IMR-90 (cell line): ENCODE results near the gene FBXW7. TPM values are rescaled to one million over a fixed set of nuclear protein-coding genes. Genes with fewer than 3 reads are reported as not detected.

Experiments
- ATAC-seq: fragments of 200-7000 bp; cut with Tn5 transposase; 2 replicates; pipeline ENCODE4 v1.9.1; 2020; ENCODE audit warnings: low read depth, mild to moderate bottlenecking, moderate library complexity
- BruUV-seq: library from RNA; stranded (reverse); fragments of 400-500 nt; replicated peaks from 2 replicates; lab custom pipeline; 2021; lab: Mats Ljungman, UMichigan
- CTCF ChIA-PET: fragments of 300-600 bp; formaldehyde crosslinking; extraction: SDS; loops from one replicate; lab custom pipeline; 2021; ENCODE audit warnings: antibody characterized with exemption; lab: Yijun Ruan, JAX
- POLR2A ChIA-PET: fragments of 300-600 bp; sonication (Branson Sonifier 250); formaldehyde crosslinking; loops from one replicate; lab custom pipeline; 2022; ENCODE audit warnings: antibody characterized with exemption; ENCODE audit not compliant: unreplicated experiment; lab: Charles Lee
- DNase-seq: peaks from one replicate; pipeline ENCODE4 v3.0.0; 2013
- H2AFZ ChIP-seq: replicated peaks from 2 replicates; pipeline ENCODE3; 2013; ENCODE audit warnings: low read length, mild to moderate bottlenecking; ENCODE audit not compliant: poor library complexity
- H2AK5ac ChIP-seq: 2 replicates; pipeline ENCODE4 v1.6.1; 2013; ENCODE audit warnings: low read depth, low read length, inconsistent platforms
- H2AK9ac ChIP-seq: replicated peaks from 2 replicates; pipeline ENCODE3; 2013; ENCODE audit warnings: mild to moderate bottlenecking, low read depth, low read length, moderate library complexity; ENCODE audit not compliant: poor library complexity
- H2BK120ac ChIP-seq: 2 replicates; pipeline ENCODE4 v1.6.1; 2013; ENCODE audit warnings: low read depth, low read length, inconsistent platforms
- H2BK15ac ChIP-seq: 3 replicates; pipeline ENCODE4 v1.6.1; 2013; ENCODE audit warnings: low read depth, low read length, inconsistent platforms
- H2BK20ac ChIP-seq: 2 replicates; pipeline ENCODE4 v1.6.1; 2013; ENCODE audit warnings: low read depth, mild to moderate bottlenecking, inconsistent platforms, low read length, moderate library complexity
- H2BK5ac ChIP-seq: 2 replicates; pipeline ENCODE4 v1.6.1; 2013; ENCODE audit warnings: mild to moderate bottlenecking, low read depth, low read length, inconsistent platforms; ENCODE audit not compliant: poor library complexity, severe bottlenecking
- H3K14ac ChIP-seq: replicated peaks from 2 replicates; pipeline ENCODE4 v1.6.1; 2013; ENCODE audit warnings: low read depth, low read length, inconsistent platforms
- H3K18ac ChIP-seq: 2 replicates; pipeline ENCODE4 v1.6.1; 2013; ENCODE audit warnings: low read depth, low read length, control low read depth
- H3K23ac ChIP-seq: 2 replicates; pipeline ENCODE4 v1.6.1; 2013; ENCODE audit warnings: low read depth, low read length, inconsistent platforms
- H3K27ac ChIP-seq: 2 replicates; pipeline ENCODE4 v1.5.1; 2013; ENCODE audit warnings: mild to moderate bottlenecking, control low read depth, low read length; ENCODE audit not compliant: insufficient read depth
- H3K27me3 ChIP-seq: 2 replicates; pipeline ENCODE4 v1.6.1; 2013; ENCODE audit warnings: low read length; ENCODE audit not compliant: control insufficient read depth, insufficient read depth
- H3K36me3 ChIP-seq: 2 replicates; pipeline ENCODE4 v1.6.1; 2013; ENCODE audit warnings: low read length, mixed read lengths; ENCODE audit not compliant: control insufficient read depth, insufficient read depth
- H3K4ac ChIP-seq: 2 replicates; pipeline ENCODE4 v1.6.1; 2013; ENCODE audit warnings: low read depth, low read length, inconsistent platforms
- H3K4me1 ChIP-seq: 2 replicates; pipeline ENCODE4 v1.6.1; 2013; ENCODE audit warnings: low read length, mixed read lengths; ENCODE audit not compliant: control insufficient read depth, insufficient read depth
- H3K4me2 ChIP-seq: 2 replicates; pipeline ENCODE4 v1.6.1; 2013; ENCODE audit warnings: low read depth, mild to moderate bottlenecking, control low read depth, low read length, moderate library complexity
- H3K4me3 ChIP-seq: 2 replicates; pipeline ENCODE4 v1.5.1; 2013; ENCODE audit warnings: low read depth, mild to moderate bottlenecking, control low read depth, low read length, moderate library complexity; ENCODE audit not compliant: insufficient read depth
- H3K56ac ChIP-seq: 2 replicates; pipeline ENCODE4 v1.6.1; 2013; ENCODE audit warnings: low read length, inconsistent platforms; ENCODE audit not compliant: insufficient read depth; ENCODE audit errors: extremely low read depth
- H3K79me1 ChIP-seq, 2 experiments: 2 replicates each; pipeline ENCODE4 v1.6.1; 2013; ENCODE audit warnings: low read length in 2 of 2, inconsistent platforms in 1 of 2, low read depth in 1 of 2
- H3K9ac ChIP-seq: 2 replicates; pipeline ENCODE4 v1.6.1; 2013; ENCODE audit warnings: low read depth, low read length, control low read depth
- H3K9me1 ChIP-seq: 2 replicates; pipeline ENCODE4 v1.6.1; 2013; ENCODE audit warnings: low read length, inconsistent platforms; ENCODE audit not compliant: insufficient read depth
- H3K9me3 ChIP-seq: 2 replicates; pipeline ENCODE4 v1.6.1; 2013; ENCODE audit warnings: low read length; ENCODE audit not compliant: control insufficient read depth, insufficient read depth
- H4K20me1 ChIP-seq: 2 replicates; pipeline ENCODE4 v1.6.1; 2013; ENCODE audit warnings: low read length, inconsistent platforms; ENCODE audit not compliant: insufficient read depth
- H4K5ac ChIP-seq: 2 replicates; pipeline ENCODE4 v1.6.1; 2013; ENCODE audit warnings: mild to moderate bottlenecking, low read depth, low read length, control low read depth
- H4K8ac ChIP-seq, 2 experiments: 2 replicates each; pipeline ENCODE4 v1.6.1; 2013; ENCODE audit warnings: low read depth in 2 of 2, low read length in 2 of 2, control low read depth in 1 of 2, inconsistent platforms in 1 of 2
- H4K91ac ChIP-seq: 2 replicates; pipeline ENCODE4 v1.6.1; 2013; ENCODE audit warnings: low read depth, low read length, inconsistent platforms; ENCODE audit not compliant: insufficient read depth
- BHLHE40 ChIP-seq: fragments of 150-350 bp; IDR thresholded peaks from 2 replicates; pipeline ENCODE4 v1.6.1; 2016; ENCODE audit warnings: mild to moderate bottlenecking, low read depth, low read length
- CEBPB ChIP-seq: IDR thresholded peaks from 2 replicates; pipeline ENCODE4 v1.6.1; 2012; ENCODE audit warnings: low read depth, low read length, improper control_type of control experiment
- CHD1 ChIP-seq: IDR thresholded peaks from 2 replicates; pipeline ENCODE4 v1.6.1; 2012; ENCODE audit warnings: low read depth, low read length, improper control_type of control experiment
- FOS ChIP-seq: fragments of 150-350 bp; IDR thresholded peaks from 2 replicates; pipeline ENCODE4 v1.6.1; 2016; ENCODE audit warnings: low read depth, low read length
- MAFK ChIP-seq: IDR thresholded peaks from 2 replicates; pipeline ENCODE4 v1.6.1; 2012; ENCODE audit warnings: low read depth, low read length, improper control_type of control experiment
- MAZ ChIP-seq: IDR thresholded peaks from 2 replicates; pipeline ENCODE4 v1.6.1; 2012; ENCODE audit warnings: low read depth, mild to moderate bottlenecking, low read length, improper control_type of control experiment, moderate library complexity, borderline replicate concordance
- MXI1 ChIP-seq: IDR thresholded peaks from 2 replicates; pipeline ENCODE4 v1.6.1; 2012; ENCODE audit warnings: low read depth, mild to moderate bottlenecking, low read length, moderate library complexity, borderline replicate concordance
- NFE2L2 ChIP-seq: fragments of 150-350 bp; IDR thresholded peaks from 2 replicates; pipeline ENCODE4 v1.6.1; 2016; ENCODE audit warnings: low read depth, mild to moderate bottlenecking, low read length
- POLR2A ChIP-seq: IDR thresholded peaks from 2 replicates; pipeline ENCODE4 v1.6.1; 2012; ENCODE audit warnings: mild to moderate bottlenecking, low read depth, low read length
- RAD21 ChIP-seq: IDR thresholded peaks from 2 replicates; pipeline ENCODE4 v1.6.1; 2012; ENCODE audit warnings: low read length, improper control_type of control experiment
- RCOR1 ChIP-seq: IDR thresholded peaks from 2 replicates; pipeline ENCODE4 v1.6.1; 2012; ENCODE audit warnings: mild to moderate bottlenecking, low read length, improper control_type of control experiment; ENCODE audit not compliant: insufficient replicate concordance
- RFX5 ChIP-seq: IDR thresholded peaks from 2 replicates; pipeline ENCODE4 v1.8.0; 2012; ENCODE audit warnings: low read depth, mild to moderate bottlenecking, low read length, moderate library complexity
- SMC3 ChIP-seq: fragments of 150-350 bp; IDR thresholded peaks from 2 replicates; pipeline ENCODE4 v1.6.1; 2016; ENCODE audit warnings: low read depth, mild to moderate bottlenecking, antibody characterized with exemption, low read length, moderate library complexity
- dilution Hi-C: fragments of 300-500 bp; cut with HindIII; formaldehyde crosslinking; loops from one replicate; pipeline ENCODE4 v1.14.3; 2018; ENCODE audit warnings: low sequenced_read_pairs; ENCODE audit not compliant: unreplicated experiment
- in situ Hi-C: fragments of 300-500 bp; cut with MboI; formaldehyde crosslinking; loops from 3 replicates; pipeline ENCODE4 v1.14.3; 2019; ENCODE audit warnings: low sequenced_read_pairs, inconsistent platforms, mixed read lengths
- intact Hi-C: fragments of 100-400 bp; cut with micrococcal nuclease; formaldehyde crosslinking; loops from 2 replicates; pipeline ENCODE4 v1.10.0; 2022
- polyA plus RNA-seq, 3 experiments: library from polyadenylated mRNA; depleted of rRNA; stranded (reverse); fragments of >200 nt; gene quantifications; 2 replicates each; pipeline ENCODE4 v1.2.3, GENCODE V29; 2012; ENCODE audit warnings: low replicate concordance in 1 of 3
- total RNA-seq: library from RNA; depleted of rRNA; stranded (reverse); fragments of >200 nt; gene quantifications from 2 replicates; pipeline ENCODE4 v1.2.3, GENCODE V29; 2012
- TF ChIP-seq, protein P1 (sequence below): fragments of 150-350 bp; IDR thresholded peaks from 2 replicates; pipeline ENCODE4 v1.6.1; 2016; ENCODE audit warnings: low read depth, mild to moderate bottlenecking, low read length, moderate library complexity, borderline replicate concordance
- TF ChIP-seq, protein P2 (sequence below): fragments of 150-350 bp; IDR thresholded peaks from 2 replicates; pipeline ENCODE4 v1.6.1; 2017; ENCODE audit warnings: mild to moderate bottlenecking, antibody characterized with exemption, low read length, low read depth
- TF ChIP-seq, protein P3 (sequence below): conservative IDR thresholded peaks from 2 replicates; pipeline ENCODE4 v1.5.1; 2012; ENCODE audit warnings: mild to moderate bottlenecking, low read depth, low read length, improper control_type of control experiment

FBXW7 gene
- total and polyA plus RNA-seq, 2 of the 4 experiments (the other 2 are of a cell fraction), result 7.2 to 27.4 TPM

DNA sequence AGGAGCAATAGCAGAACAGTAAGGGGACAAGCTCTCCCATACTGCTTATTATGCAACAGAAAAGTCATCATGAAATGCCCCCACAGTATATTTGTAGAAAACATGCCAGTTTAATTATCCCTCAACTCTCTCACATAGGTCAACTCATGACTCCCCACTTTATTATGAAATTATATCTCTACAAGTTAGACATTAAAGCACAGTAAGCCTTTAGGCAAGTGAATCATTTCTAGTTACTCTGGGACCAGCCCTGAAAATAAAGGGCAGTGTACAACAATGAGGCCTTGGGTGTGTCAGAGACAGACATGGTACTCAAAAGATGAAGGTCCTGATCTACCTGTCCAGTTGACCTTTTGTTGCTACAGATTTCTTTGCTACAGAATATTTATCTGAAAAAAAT is 191.9 kb downstream of the FBXW7 start:
- Histone ChIP-seq H2AFZ (no peak overlapping the region), H2BK20ac (no peak overlapping the region), H4K5ac (no peak overlapping the region), H3K4me3 (no peak overlapping the region), H3K56ac (no peak overlapping the region), H2AK5ac (no peak overlapping the region), H3K9ac (no peak overlapping the region), H4K8ac (no peak overlapping the region), H3K4ac (no peak overlapping the region), H2BK120ac (no peak overlapping the region), H4K91ac (no peak overlapping the region), H3K27me3 (no peaks in the 10 kb centered on the region), H3K4me2 (no peak overlapping the region), H3K23ac (no peak overlapping the region), H2BK15ac (no peak overlapping the region), H2BK5ac (no peak overlapping the region), H3K27ac (no peak overlapping the region), H3K9me1 (no peaks in the 10 kb centered on the region), H3K36me3 (peaks cover 3% of the 10 kb centered on the region; the same call in 1 of the 2 replicates), H3K9me3 (no peaks in the 10 kb centered on the region), H2AK9ac (no peak overlapping the region), H3K79me1 (peaks cover 0 to 3% of the 10 kb centered on the region in 2 experiments; a peak in 2 of 4 replicates), H4K20me1 (no peaks in the 10 kb centered on the region), H3K14ac (no peak overlapping the region), H3K4me1 (no peaks in the 10 kb centered on the region; the same call in 1 of the 2 replicates), H3K18ac (no peak overlapping the region)
- in situ Hi-C loops, result no loop called here
- CTCF ChIA-PET, result no interaction called here
- no peak for ATAC-seq
- TF ChIP-seq, protein P1, sequence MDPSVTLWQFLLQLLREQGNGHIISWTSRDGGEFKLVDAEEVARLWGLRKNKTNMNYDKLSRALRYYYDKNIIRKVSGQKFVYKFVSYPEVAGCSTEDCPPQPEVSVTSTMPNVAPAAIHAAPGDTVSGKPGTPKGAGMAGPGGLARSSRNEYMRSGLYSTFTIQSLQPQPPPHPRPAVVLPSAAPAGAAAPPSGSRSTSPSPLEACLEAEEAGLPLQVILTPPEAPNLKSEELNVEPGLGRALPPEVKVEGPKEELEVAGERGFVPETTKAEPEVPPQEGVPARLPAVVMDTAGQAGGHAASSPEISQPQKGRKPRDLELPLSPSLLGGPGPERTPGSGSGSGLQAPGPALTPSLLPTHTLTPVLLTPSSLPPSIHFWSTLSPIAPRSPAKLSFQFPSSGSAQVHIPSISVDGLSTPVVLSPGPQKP, result no peak
- TF ChIP-seq BHLHE40 (no peak), RCOR1 (no peak), NFE2L2 (no peak), MXI1 (no peak), SMC3 (no peak), CEBPB (no peak), POLR2A (no peak), RAD21 (no peak), CHD1 (no peak), RFX5 (no peak), MAFK (no peak), FOS (no peak), MAZ (no peak)
- TF ChIP-seq, protein P2, sequence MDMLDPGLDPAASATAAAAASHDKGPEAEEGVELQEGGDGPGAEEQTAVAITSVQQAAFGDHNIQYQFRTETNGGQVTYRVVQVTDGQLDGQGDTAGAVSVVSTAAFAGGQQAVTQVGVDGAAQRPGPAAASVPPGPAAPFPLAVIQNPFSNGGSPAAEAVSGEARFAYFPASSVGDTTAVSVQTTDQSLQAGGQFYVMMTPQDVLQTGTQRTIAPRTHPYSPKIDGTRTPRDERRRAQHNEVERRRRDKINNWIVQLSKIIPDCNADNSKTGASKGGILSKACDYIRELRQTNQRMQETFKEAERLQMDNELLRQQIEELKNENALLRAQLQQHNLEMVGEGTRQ, result no peak
- TF ChIP-seq, protein P3, sequence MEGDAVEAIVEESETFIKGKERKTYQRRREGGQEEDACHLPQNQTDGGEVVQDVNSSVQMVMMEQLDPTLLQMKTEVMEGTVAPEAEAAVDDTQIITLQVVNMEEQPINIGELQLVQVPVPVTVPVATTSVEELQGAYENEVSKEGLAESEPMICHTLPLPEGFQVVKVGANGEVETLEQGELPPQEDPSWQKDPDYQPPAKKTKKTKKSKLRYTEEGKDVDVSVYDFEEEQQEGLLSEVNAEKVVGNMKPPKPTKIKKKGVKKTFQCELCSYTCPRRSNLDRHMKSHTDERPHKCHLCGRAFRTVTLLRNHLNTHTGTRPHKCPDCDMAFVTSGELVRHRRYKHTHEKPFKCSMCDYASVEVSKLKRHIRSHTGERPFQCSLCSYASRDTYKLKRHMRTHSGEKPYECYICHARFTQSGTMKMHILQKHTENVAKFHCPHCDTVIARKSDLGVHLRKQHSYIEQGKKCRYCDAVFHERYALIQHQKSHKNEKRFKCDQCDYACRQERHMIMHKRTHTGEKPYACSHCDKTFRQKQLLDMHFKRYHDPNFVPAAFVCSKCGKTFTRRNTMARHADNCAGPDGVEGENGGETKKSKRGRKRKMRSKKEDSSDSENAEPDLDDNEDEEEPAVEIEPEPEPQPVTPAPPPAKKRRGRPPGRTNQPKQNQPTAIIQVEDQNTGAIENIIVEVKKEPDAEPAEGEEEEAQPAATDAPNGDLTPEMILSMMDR, result no peak
- no TSS peak for BruUV-seq
- DNase-seq, result no peak
- POLR2A ChIA-PET, result no interaction called here
- dilution Hi-C loops, result no loop called here
- intact Hi-C loops, result no loop called here
